Measurements from ENCODE around the gene NPTX2. TPM values are rescaled to one million over a fixed set of nuclear protein-coding genes. Genes with fewer than 3 reads are reported as not detected.

Gene NPTX2
- total and polyA plus RNA-seq, 2 experiments from 2014 or later: 8.2 to 24.1 TPM

DNA sequence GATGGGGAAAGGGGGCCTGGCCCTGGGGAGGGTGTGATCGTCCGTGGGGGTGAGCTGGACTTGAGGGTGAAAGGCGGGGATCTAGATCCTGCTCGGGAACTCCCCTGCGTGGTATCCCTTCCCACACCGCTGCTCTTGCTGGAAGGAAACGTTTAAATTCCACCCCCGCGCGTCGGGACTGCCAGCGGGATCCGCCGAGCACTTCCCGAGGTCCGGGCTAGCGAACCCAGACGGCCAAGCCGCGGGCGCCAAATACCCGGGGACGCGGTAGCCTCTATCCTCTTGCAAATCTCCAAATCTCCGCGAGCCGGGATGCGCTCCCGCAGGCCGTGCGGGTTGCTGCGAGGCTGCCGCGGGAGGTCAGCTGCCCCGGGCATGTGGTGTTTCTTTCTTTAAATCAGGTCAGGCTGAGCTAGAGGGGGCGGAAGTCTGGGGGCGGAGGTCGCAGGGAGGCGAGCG, 904 bp downstream of the NPTX2 start:
- TF ChIP-seq POLR2AphosphoS5 (IDR thresholded peaks at IDR 0.05; ENCODE audit: low read depth): no peak
- TF ChIP-seq EZH2 (IDR thresholded peaks at IDR 0.05; ENCODE audit: low read depth, unreplicated experiment): peak; percentile 53
- H3K27ac ChIP-seq (ENCODE audit: low read depth): no peak overlapping the region
- no peaks in the 10 kb centered on the region for H3K79me2 ChIP-seq (replicated peaks; ENCODE audit: insufficient read depth)
- Mint-ChIP-seq H3K36me3 (ENCODE audit: low read depth) (peaks cover 4% of the 10 kb centered on the region; the same call in 1 of the 3 replicates), H3K27me3 (ENCODE audit: insufficient read depth, low read depth, poor library complexity) (peaks cover 40% of the 10 kb centered on the region), H3K27ac (no peak overlapping the region), H3K4me1 (peaks cover 21% of the 10 kb centered on the region), H3K4me3 (peak overlapping the region; percentile 78), H3K9me3 (no peaks in the 10 kb centered on the region)
- peaks cover 56% of the 10 kb centered on the region for H3K27me3 ChIP-seq (ENCODE audit: insufficient read depth)
- H3K9me2 ChIP-seq (ENCODE audit: insufficient read depth): no peaks in the 10 kb centered on the region
- H3K4me3 ChIP-seq: peak overlapping the region; percentile 77
- DNase-seq (ENCODE audit: low spot score) (peak; percentile 49), ATAC-seq (peak; percentile 16)
- no peaks in the 10 kb centered on the region for H3F3A ChIP-seq (replicated peaks; ENCODE audit: low read depth)
- no peaks in the 10 kb centered on the region for H3K36me3 ChIP-seq (ENCODE audit: insufficient read depth)
- peak overlapping the region; percentile 86 for H3K4me2 ChIP-seq
- H4K20me1 ChIP-seq (replicated peaks; ENCODE audit: insufficient read depth): peaks cover 11% of the 10 kb centered on the region
- H2AFZ ChIP-seq: 0 out of 2 replicates have a peak overlapping the region, but pooled peaks have one; percentile 28
- peaks cover 9% of the 10 kb centered on the region for H3K4me1 ChIP-seq (ENCODE audit: insufficient read depth)

DNA sequence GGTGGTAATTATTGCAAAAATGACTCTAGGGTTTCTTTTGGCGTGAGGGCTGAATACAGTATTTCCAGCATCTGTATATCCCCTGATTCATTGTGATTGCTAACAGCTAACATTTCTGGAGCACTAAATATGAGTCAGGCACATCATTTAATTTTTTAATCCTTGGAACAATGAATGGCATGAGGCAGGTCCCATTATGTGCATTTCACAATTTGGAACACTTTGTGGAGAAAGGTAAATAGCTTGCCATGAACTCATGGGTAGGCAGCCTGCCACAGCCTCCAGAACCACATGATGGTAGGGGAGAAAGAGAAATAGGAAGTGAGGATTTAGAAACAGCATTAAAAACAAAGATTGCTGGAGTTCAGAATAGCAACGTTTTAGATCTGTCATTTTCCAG, 1.7 kb downstream of the NPTX2 start:
- Histone ChIP-seq H3K36me3 (ENCODE audit: insufficient read depth) (no peaks in the 10 kb centered on the region), H3K4me2 (peak overlapping the region; percentile 86), H3K79me2 (replicated peaks; ENCODE audit: insufficient read depth) (no peaks in the 10 kb centered on the region), H2AFZ (no peak overlapping the region), H3K9me2 (ENCODE audit: insufficient read depth) (no peaks in the 10 kb centered on the region), H3K4me3 (peak overlapping the region; percentile 77), H3K27me3 (ENCODE audit: insufficient read depth) (peaks cover 56% of the 10 kb centered on the region), H3K4me1 (ENCODE audit: insufficient read depth) (peaks cover 9% of the 10 kb centered on the region), H3F3A (replicated peaks; ENCODE audit: low read depth) (no peaks in the 10 kb centered on the region), H3K27ac (ENCODE audit: low read depth) (no peak overlapping the region), H4K20me1 (replicated peaks; ENCODE audit: insufficient read depth) (peaks cover 11% of the 10 kb centered on the region)
- no peak overlapping the region for H3K27ac Mint-ChIP-seq
- peaks cover 38% of the 10 kb centered on the region for H3K27me3 Mint-ChIP-seq (ENCODE audit: insufficient read depth, low read depth, poor library complexity)
- H3K4me1 Mint-ChIP-seq: peaks cover 21% of the 10 kb centered on the region
- H3K36me3 Mint-ChIP-seq (ENCODE audit: low read depth): peaks cover 4% of the 10 kb centered on the region; the same call in 1 of the 3 replicates
- DNase-seq (ENCODE audit: low spot score): no peak
- no peaks in the 10 kb centered on the region for H3K9me3 Mint-ChIP-seq
- TF ChIP-seq ZNF331 (CRISPR knock-in tag; IDR thresholded peaks at IDR 0.05; ENCODE audit: low read depth) (no peak), EZH2phosphoT487 (IDR thresholded peaks at IDR 0.05; ENCODE audit: unreplicated experiment) (no peak), ZNF114 (CRISPR knock-in tag; IDR thresholded peaks at IDR 0.05) (no peak), EZH2 (IDR thresholded peaks at IDR 0.05; ENCODE audit: low read depth, unreplicated experiment) (no peak)
- H3K4me3 Mint-ChIP-seq: peak overlapping the region; percentile 78
- ATAC-seq: no peak

DNA sequence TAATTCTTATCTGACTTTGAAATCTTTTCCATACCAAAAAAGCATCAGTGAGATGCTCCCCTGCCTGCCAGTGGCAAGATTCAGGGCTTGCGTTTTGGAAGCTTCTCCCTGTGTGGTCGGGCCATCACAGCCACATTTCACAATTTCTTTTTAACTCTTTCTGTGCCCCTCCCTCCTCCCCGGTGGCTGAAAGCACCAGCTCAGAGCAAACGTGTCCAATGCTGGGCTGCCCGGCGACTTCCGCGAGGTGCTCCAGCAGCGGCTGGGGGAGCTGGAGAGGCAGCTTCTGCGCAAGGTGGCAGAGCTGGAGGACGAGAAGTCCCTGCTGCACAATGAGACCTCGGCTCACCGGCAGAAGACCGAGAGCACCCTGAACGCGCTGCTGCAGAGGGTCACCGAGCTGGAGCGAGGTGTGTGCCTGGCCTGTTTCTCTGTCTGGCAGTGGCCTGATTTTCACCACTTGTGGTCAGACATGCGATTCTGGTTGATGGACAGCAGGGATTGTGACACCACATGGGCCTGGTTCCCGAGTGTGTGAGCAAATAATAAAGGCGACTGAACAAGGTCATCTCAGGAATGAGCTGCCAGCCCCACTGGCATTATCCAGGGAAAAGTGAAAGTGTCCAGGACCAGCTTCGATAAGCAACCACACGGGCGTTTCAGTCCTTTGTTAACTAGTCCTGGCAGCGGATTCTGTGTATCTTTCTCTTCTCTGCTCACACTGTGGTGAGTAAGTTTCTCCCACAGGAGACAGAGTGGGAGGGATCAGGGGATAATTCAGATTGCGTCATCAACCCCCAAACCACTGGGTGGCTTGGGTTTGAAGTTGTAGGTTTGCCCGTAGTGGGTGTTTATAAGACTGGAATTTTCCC, 2.6 kb downstream of the NPTX2 start:
- Histone ChIP-seq H3K36me3 (ENCODE audit: insufficient read depth) (no peaks in the 10 kb centered on the region), H3K27ac (ENCODE audit: low read depth) (no peak overlapping the region), H2AFZ (no peak overlapping the region), H3K4me3 (peak overlapping the region; percentile 77), H3K79me2 (replicated peaks; ENCODE audit: insufficient read depth) (no peaks in the 10 kb centered on the region), H3K9me2 (ENCODE audit: insufficient read depth) (no peaks in the 10 kb centered on the region), H3K27me3 (ENCODE audit: insufficient read depth) (peaks cover 52% of the 10 kb centered on the region), H3F3A (replicated peaks; ENCODE audit: low read depth) (no peaks in the 10 kb centered on the region), H3K4me2 (peak overlapping the region; percentile 86), H3K4me1 (ENCODE audit: insufficient read depth) (peaks cover 9% of the 10 kb centered on the region), H4K20me1 (replicated peaks; ENCODE audit: insufficient read depth) (peaks cover 11% of the 10 kb centered on the region)
- no peak overlapping the region for H3K27ac Mint-ChIP-seq
- H3K4me3 Mint-ChIP-seq: peak overlapping the region; percentile 78; the same call in 2 of the 3 replicates
- peak; percentile 13 for ATAC-seq
- H3K36me3 Mint-ChIP-seq (ENCODE audit: low read depth): peaks cover 4% of the 10 kb centered on the region; the same call in 2 of the 3 replicates
- no peak for TF ChIP-seq ZNF114 (CRISPR knock-in tag; IDR thresholded peaks at IDR 0.05)
- TF ChIP-seq, protein P1, sequence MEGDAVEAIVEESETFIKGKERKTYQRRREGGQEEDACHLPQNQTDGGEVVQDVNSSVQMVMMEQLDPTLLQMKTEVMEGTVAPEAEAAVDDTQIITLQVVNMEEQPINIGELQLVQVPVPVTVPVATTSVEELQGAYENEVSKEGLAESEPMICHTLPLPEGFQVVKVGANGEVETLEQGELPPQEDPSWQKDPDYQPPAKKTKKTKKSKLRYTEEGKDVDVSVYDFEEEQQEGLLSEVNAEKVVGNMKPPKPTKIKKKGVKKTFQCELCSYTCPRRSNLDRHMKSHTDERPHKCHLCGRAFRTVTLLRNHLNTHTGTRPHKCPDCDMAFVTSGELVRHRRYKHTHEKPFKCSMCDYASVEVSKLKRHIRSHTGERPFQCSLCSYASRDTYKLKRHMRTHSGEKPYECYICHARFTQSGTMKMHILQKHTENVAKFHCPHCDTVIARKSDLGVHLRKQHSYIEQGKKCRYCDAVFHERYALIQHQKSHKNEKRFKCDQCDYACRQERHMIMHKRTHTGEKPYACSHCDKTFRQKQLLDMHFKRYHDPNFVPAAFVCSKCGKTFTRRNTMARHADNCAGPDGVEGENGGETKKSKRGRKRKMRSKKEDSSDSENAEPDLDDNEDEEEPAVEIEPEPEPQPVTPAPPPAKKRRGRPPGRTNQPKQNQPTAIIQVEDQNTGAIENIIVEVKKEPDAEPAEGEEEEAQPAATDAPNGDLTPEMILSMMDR (conservative IDR thresholded peaks at IDR 0.05; ENCODE audit: low read depth in 2 of 2): peak in 1 of 2 experiments; percentile 31; a peak in 2 of 4 replicates
- peaks cover 37% of the 10 kb centered on the region for H3K27me3 Mint-ChIP-seq (ENCODE audit: insufficient read depth, low read depth, poor library complexity)
- peaks cover 21% of the 10 kb centered on the region for H3K4me1 Mint-ChIP-seq
- no peaks in the 10 kb centered on the region for H3K9me3 Mint-ChIP-seq
- peak; percentile 66 for DNase-seq (ENCODE audit: low spot score)

Data from GM23338 (cell line).